ENCODE data around the gene ANP32A.

ANP32A gene

GRCh38 chr15:68819495-68820294, 1.0 kb downstream of the ANP32A start:
- DNase-seq = peak; percentile 65

DNA sequence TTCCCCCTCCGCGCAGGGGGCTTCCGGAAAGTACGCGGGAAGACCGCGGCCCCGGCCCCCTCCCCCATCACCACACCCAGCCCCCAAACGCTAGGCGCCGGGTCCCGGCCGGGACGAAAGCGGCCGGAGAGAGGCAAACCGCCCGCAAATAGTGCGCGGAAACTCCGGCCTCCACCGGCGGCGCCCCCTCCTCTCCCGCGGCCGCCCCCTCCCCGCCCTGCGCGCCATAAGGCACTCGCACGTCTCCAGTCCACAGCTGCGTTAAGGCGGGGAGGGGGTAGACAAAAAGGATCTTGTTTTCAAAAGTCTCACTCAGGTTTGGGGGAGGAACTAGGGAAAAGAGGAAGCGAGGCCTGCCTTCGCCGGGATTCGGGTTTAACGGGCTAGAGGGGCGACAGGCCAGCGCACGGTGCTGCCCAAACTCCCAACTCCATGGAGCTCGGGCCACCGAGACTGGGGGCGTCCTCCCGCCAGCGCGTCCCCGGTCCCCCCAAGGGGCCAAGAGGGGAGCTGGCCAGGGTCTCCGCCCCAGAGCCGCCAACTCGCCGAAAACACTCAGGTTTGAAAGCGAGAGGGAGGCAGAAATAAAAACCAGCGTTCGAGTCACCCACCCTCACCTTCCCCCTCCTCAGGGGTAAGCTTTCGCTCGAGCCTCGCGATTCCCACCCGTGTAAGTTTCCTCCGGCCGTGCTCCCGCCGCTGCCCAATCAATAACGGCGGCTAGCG, 1.8 kb downstream of the ANP32A start:
- DNase-seq = peak; percentile 48

- peak; percentile 65 for DNase-seq
Observed at GRCh38 chr15:68818066-68818768, 2.5 kb downstream of the ANP32A start.

GRCh38 chr15:68817304-68818065, 3.2 kb downstream of the ANP32A start:
- DNase-seq = peak; percentile 83

GRCh38 chr15:68816795-68817303, 3.8 kb downstream of the ANP32A start:
- DNase-seq = peak; percentile 64

DNA sequence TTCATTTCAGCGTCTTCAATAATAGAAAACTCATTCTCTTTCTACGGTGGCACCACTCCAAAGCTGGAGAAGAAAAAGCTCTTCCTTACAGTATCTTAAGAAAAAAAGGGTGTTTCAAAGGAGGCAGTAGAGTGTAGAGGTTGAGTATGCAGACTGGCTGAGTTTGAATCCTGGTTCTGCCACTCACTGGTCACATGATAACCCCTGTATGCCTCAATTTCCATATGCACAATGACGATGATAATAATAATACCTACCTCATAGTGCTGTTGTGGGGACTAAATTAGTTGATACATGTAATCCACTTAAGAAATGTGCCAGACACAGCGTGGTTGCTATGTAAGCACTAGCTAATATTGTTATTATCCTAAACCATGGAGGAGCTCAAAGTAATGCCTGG, 4.5 kb downstream of the ANP32A start:
- no peak for DNase-seq

DNA sequence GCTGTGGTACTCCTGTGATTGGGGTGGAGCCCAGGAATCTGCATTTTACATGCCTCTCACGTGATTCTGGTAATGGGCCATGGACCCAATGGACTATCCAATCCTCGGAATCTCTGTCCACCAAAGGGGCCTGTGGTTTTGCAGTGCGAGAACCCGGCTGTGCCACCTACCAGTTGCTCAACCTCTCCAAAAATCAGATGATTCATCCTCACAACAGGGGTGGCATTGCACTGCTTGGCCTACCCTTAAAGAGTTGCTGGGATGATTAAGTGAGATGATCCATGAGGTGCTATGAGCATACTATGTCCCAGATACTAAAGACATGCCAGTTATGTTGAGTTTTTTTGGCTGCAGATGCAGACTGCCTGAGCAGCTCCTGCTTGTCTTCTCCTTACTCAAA, 5.1 kb downstream of the ANP32A start:
- DNase-seq = no peak

- DNase-seq = no peak
Observed at GRCh38 chr15:68814596-68814995, 6.1 kb downstream of the ANP32A start.

DNA sequence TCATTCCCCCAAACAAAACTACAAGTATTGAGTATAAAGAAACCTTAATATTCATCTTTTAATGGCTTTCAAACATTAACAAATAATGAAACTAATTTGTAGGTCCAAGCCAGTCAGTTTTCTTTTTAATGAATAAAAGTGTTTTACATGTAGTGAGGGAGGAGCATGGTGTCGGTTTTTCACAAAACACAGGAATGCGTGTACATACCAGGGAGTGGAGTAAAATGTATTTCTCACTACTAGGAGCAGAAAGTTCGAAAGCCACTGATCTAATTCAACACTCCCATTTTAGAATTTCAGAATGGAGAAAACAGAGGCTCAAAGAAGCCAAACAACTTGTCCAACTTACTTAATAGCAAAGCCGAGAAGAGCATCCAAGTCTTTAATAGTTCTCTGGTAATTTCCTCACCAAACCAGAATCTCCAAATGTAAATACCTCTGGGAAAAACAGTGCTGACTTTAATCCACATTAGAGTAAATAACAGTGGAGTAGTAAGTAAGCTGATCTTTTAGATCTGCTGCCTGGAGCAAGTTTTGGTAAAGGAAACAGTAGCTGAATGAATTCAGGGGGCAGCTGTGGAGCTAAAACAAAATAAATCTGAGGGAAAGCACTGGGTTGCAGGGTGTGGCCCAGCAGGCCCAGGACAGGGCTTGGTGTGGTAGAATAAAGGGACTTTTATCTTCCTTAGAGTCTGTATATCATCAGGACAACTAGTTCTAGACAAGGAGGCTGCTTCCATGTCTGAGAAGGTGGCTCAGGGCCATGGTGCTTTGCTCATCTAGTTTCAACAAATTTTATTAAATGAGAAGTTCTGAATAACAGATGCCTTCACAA, 7.9 kb downstream of the ANP32A start:
- DNase-seq = no peak

DNA sequence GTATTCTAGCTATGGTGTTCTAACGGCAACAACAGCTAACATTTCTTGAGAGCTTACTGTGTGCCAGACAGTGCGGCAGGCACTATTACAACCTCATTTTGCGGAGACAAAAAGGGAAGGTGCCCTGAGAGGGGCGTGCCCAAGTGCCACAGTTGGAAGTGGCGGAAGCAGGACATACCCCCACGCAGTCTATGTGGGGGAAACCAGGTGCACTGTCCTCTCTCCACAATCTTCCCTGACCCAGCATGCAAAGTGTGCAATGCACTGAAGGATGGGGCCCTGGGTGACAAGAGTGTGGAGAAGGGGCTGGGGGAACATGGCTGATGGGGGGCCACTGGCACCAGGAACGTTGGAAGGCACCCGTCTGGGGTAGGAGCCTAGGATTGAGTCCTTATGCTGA, 8.6 kb downstream of the ANP32A start:
- DNase-seq = no peak

DNA sequence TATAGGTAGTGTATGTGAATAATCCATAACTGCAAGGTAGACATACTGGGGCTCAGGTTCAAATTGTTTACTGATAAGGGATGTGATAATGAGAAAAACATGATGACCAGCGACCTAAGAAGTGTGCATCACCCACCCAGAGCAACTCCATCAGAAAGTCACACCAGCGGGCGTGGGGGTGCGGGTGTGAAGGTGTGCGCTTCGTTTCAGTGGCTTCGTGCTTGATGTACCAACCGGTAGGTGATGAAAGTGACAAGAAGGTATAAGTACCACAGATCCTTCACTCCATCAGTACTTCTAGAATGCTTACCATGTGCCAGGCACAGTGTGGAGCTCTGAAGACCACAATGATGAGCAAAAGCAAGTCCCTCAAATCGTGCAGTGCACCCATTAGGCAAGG, 11.2 kb downstream of the ANP32A start:
- DNase-seq = no peak

DNA sequence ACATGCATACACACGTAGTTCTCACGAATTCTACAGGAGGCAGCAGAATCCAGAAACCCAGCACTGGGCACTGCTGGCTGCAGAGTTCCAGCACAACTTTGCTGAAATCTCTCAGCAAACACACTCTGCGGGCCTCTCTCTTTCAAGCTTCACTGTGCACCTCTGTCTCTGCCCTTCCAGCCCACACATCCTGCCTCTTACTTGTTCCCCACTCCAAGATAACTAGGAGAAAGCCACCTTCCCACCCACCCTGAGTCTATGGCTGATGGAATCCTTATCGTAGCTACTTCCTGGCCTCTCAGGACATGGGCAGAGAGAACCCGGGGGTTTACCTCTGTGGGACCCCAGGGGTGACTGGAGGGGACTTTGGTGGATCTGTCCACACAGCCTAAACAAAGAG, 11.9 kb downstream of the ANP32A start:
- no peak for DNase-seq

- DNase-seq = no peak
Observed at GRCh38 chr15:68808091-68808490, 12.6 kb downstream of the ANP32A start.

DNA sequence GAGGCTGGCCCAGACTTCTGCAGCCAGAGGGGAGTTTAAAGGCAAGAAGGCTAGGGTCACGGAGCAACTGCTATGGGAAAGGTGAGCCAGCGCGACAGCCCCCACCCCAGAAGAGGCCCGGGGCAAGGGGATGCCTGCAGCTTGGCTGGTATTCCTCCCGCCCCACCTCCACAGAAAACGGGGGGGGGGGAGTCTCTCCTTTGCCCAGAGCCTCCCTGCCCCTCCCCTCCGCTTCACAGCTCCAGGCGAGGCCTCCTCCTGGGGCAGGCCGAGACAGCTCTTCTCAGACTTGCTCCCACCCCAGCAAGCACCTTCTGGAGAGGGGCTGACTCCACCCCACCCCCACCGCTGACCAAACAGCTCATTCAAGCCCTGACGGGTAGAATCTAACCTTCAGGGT, 13.4 kb downstream of the ANP32A start:
- DNase-seq = no peak

- DNase-seq = no peak
Observed at GRCh38 chr15:68806220-68807060, 14.3 kb downstream of the ANP32A start.

DNA sequence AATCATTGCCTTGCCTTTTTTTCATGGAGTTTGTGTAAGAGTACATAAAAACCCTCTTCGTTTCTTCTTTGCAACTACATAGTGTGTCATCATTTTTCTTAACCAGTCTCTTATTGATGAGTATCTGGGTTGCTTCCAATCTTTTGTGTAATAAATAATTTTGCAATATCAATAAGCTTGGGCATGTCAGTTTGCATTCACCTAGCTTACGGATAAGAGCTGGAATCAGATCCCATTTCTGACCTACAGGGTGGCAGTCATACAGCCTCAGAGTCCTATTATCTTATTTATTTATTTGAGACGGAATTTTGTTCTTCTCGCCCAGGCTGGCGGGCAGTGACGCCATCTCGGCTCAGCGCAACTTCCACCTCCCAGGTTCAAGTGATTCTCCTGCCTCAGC, 18.3 kb downstream of the ANP32A start:
- no peak for DNase-seq

DNA sequence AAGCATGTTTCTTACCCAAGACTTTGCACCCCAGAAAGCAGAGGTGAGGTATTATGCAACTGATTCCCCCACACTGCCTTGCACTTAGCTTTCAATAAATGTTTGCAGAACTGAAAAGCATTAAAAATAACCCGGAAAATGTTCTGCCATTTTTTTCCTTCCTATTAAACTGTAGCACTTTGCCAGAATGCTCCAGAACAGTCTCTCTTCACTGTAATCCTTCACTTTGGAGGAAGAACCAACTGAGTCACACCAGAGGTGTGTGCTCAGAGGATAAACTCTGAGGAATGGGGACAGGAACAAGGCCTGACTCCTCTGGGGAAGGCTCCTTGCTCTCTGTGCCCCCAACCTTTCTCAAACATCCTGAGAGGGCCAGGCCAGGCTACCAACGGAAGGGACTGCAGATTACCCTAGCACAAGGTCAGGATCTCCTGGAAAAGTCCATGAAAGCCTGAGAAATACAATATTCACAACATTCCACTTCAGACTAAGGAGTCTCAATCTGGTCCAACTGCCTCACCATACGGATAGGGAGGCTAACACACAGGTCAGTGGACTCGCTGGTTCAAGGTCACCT, 19.0 kb downstream of the ANP32A start:
- DNase-seq = no peak

- no peak for DNase-seq
Observed at GRCh38 chr15:68800875-68801274, 19.8 kb downstream of the ANP32A start.

DNA sequence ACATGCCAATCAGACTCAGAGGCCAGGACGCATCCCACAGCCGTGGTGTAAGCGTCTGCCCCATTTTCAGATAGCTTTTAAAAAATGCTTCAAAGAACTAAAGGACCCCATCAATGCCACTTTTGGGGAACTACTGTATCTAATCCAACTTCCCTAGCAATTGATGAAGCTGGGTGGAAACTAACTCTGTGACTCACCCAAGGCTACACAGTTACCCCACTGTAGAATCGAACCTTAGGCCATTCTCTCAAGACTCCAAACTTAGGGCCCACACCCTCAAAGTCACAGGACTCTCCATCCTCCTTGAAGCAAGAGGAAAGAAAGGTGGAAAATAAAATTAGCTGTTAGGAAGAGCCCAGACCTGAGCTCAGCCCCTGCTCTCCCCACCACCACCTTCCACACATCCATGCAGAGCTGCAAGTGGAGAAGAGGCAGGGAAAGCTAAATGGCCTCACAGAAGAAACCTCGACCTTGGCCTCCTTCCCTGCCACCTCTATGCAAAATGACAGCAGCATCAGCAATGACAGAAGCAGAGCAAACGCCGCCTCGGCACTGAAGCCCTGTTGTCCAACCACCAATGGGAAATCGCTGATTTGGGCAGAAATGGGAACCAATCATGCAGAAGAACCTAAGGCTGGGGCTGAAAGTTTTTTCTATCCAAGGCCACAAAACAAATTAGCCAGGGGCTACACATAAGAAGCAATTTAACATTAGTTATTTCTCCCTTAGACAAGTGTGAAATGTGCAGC, 22.2 kb downstream of the ANP32A start:
- DNase-seq = no peak

All from DMS53 (cell line).